GM18873 (cell line): ENCODE measurements around the gene CC2D2B.
"Not testable (repeated sequence)": the region's sequence is repeated elsewhere in the genome, so short reads cannot be mapped to it uniquely, and the experiment has no call there.

Source experiments
- ATAC-seq: cut with Tn5 transposase; IDR thresholded peaks from one replicate; pipeline ENCODE4 v1.9.1; 2021; ENCODE audit warnings: mild to moderate bottlenecking, moderate library complexity, moderate number of reproducible peaks; ENCODE audit not compliant: unreplicated experiment, low FRiP score

CC2D2B gene, protein sequence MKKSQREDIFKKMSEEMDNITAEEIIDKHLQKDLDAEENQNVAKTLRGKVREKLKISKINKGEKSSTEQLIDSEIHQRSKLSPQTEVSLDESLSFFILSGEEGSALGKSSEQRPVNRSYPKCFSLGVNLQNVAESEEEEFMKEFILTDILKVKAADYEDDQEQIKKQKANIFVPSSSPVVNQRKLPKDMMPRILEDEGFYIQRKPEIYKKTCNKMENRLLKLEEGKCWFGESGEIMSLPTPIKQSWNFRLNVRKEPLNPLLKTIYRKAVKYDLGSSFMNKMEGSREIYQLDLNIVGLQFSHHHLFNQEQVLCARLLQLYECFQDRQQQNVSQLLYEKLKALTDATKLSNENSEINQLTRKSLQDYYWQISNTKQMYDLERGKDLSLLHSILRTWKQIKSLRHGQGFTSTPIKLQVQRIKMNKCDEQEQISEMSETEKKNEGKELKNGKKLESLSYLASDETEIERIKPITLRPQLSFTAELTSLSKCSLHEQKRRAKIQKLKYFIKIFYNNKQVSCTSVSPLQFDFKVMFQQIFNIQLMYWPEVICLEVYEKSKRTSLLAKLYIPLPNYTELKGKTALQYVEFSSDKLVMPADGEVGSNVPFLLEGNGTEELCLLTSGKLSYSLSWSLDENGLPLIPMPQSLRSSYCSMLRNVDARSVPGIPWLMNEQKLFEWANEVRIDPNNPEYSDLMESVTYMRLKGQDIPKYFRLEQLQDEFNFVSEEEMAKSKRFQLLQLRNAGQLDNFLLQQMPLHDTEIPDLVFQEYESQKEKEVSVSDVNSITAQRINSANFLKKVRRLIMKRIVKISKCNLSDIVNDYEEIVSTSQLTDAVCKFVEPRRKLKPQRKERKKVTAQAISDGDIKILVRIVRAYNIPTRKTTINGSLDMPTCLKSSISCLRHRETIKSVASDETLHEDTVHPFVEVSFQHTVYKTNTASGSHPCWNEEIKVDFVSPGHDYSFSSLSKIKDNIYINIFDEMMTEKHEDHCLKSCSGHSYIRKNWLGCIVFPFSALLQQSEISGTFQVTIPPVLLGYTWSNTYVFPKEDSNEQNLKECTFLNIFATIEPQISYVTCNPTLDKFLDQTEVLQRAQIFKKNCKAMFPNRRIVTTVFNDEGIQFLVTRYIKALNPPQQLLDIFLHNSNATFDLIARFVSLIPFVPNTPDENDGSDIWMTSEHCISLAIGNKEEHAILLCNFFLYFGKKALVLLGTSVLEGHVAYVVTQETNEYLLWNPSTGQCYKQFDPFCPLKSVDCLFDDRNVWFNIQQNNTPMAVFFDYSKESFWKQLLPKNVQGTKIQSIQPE (N-terminal part only)

DNA sequence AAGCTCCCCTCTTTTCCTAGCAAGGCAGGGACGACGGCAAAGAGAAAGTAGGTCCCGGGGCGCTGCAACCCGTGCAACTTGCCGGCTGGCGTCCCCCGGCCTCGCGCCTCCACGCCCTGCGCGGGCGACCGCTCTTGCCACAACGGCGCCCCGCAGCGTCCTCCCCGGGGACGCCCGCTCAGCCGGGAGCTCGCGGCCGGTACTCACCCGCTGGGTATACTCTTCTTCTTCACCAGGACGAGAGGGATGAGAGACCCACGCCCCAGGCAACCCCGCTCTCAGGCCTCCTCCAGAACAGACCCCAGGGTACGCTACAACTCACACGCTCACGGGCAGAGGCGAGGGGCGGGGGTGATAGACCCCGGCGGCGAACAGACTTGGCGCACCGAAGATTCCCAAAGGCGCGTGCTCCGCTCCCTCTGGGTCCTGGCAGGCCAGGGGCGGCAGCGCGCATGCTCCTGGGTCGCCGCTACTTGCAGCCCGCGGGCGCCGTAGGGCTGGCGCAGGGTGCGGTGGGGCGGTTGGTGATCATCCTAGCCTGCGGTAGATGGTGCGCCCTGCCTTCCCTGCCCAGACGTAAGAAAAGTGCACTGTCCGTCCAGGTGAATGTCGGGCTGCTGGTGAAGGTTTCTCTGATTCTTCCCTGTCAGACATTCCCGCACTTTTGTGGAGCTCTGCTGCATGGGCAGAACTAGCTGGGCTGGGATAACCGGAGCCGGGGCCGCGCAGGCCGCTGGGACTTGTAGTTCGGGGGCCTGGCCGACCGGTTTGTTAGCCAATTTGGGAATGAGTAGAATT lies at the start of gene CC2D2B:
Gene CC2D2B (plus strand): TSS at position 520 of the 798 bp plus-strand sequence. CDS start 3,349 bp downstream, outside the sequence.
- ATAC-seq, result peak; percentile 70

DNA sequence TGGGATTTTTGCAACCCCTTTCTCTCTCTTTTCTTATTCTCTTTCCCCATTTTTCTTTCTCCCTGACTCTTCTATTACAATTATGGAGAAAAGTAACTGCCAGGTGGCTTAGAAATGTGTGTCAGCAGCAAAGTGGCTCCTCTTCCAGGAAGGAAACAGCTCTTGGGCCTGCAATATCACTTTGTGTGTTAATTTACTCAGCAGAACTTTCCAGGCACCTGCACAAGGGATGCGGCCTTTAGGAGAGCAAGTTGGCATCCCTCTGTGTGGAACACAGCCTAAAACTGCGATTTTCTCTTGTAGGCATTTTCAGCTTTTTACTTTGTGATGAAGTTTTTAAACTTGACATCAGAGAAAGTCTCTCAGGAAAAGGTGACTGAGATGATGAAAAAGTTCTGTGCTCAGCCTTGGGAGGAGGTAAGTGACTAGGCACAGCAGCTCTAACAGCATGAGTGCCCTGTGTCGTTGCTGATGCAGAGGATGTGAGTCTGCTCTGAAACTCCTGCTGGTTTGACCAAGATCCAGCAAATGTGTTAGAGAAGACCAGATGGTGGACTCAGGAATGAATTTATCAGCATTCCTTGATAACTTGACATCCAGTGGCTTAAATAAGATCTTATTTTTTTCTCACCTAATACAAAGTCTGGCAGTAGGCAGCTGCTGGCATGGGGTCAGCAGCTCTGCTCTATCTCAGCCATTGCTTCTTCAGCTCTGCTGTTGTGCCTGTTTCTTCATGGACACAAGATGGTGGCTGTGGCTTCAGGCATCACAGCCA lies 47.4 kb upstream of the CC2D2B start:
- ATAC-seq, result no peak

DNA sequence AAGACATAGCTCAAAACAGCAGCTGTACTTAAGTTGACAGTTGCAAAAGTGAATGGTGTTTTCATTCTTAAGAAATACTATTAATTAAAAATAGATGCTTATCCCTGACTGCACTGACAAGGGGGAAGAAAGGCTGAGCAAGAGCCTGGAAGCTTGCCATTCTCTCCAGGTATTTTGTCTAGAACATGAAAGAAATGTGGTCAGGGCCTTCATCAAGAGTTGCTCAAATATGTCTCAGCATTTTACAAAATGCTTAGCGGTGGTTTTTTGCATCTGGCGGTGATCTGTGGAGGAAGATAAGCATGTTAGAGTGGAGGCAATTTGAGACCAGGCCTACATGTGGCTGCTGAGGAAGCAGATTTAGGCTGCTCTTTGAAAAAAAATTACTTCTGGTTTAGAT lies 46.4 kb upstream of the CC2D2B start:
- ATAC-seq, result no peak

DNA sequence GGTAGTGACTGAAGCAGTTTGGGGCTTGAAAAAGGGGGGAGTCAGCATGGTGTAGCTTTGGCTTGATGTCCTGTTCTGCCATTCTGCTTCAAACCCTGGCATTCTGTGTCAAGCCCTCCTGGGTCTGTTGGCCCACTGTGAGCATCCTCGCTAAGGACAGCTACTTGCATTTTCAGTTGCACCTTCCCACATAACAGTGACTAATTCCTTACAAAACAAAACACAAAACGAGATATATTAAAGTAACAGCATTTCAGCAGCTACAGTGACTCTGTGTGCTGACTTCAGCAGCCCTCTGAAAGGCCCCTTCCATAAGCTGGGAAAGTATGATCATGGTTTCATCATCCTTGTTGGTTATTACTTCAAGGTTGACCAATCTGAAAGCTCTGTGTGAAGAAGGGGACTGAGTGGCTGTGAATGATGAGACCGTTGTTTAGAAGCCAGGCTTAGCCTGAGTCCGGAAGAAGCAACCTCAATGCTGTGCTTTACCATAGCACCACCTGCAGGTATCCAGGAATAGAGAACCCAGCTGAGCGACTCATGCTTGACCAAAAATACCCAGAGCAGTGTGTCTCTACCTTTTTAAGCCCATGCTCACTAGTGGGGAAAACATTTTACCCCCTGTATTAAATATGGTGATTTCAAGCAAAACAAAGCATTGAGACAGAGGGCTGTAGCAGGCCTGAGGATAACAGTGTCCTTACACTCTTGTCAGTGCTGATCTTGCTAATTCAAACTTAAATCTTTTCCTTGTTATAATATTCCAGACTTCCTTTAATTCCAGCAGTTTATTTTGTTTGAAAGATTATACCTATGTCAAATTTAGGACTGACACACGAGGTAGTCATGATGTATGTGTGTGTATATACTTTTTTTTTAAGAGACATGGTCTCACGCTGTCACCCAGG lies 42.6 kb upstream of the CC2D2B start:
- ATAC-seq, result peak; percentile 77

DNA sequence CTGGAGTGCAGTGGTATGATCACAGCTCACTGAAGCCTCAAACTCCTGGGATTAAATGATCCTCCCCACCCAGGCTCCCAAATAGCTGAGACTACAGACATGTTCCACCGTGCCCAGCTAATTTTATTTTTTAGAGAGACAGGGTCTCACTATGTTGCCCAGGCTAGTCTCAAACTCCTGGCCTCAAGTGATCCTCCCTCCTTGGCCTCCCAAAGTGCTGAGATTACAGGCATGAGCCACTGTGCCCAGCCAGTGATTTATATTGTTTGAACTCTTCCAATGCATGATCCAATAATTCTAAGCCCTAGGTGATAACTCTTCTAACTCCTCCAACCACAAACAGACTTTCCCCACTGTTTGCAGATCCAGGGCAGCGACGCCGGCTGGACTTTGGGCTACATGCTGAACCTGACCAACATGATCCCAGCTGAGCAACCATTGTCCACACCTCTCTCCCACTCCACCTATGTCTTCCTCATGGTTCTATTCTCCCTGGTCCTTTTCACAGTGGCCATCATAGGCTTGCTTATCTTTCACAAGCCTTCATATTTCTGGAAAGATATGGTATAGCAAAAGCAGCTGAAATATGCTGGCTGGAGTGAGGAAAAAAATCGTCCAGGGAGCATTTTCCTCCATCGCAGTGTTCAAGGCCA lies 41.8 kb upstream of the CC2D2B start:
- no peak for ATAC-seq

DNA sequence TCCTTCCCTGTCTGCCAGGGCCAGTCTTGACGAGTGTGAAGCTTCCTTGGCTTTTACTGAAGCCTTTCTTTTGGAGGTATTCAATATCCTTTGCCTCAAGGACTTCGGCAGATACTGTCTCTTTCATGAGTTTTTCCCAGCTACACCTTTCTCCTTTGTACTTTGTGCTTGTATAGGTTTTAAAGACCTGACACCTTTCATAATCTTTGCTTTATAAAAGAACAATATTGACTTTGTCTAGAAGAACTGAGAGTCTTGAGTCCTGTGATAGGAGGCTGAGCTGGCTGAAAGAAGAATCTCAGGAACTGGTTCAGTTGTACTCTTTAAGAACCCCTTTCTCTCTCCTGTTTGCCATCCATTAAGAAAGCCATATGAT lies 41.3 kb upstream of the CC2D2B start:
- no peak for ATAC-seq

DNA sequence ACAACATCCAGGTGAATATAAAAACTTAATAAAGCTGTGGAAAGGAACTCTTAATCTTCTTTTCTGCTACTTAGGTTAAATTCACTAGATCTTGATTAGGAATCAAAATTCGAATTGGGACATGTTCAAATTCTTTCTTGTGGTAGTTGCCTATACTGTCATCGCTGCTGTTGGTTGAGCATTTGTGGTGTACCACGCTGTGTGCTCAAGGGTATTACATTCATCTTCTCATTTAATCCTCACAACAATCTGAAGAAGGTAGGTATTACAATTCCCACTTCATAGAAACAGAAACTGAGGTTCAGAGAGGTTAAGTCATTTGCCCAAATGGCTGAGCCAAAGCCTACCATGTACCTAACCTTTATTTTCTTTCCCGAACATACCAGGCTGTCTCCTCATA lies 39.9 kb upstream of the CC2D2B start:
- no peak for ATAC-seq

DNA sequence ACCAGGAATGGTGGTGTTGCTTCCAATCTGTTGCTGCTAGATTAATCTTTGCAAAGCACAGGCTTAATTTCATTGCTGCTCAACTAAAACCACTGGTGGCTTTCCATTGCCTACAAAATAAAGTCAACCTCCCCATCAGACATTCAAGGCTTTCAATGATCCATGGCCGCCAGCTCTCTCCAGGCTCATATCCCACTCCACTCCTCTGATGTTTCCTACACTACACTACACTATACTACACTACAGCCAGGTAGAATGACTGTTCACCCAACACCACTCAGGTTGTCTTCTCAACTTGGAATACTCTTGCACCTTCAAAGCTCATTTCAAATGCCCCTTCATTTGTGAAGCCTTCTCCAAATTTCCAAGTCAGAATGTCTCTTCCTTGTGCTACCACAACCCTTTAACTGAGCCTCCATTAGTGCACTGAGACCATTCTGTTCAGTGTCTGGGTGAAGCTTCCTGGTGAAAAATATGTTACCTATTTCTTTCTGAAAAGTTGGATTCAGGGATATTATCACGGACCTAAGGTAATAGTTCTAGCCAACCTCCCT lies 35.5 kb upstream of the CC2D2B start:
- no peak for ATAC-seq

DNA sequence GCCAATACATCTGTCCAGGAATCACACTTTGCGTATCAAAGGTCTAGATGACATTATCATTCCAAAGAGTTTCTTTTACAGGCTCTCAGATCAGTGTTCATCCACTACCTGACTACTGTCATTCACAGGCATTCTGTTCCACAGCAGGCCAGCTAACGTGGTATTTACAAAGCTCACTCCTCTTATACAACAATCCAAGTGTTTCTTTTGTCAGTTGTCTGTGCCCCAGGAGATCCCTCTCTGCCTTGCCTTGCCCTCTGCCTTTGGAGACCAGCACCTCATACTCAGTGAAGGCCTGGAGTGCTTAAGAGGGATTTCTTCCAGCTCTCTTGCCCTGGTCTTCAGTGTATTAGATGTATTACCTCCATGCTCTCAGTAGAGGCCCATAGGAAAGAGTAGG lies 34.6 kb upstream of the CC2D2B start:
- no peak for ATAC-seq

DNA sequence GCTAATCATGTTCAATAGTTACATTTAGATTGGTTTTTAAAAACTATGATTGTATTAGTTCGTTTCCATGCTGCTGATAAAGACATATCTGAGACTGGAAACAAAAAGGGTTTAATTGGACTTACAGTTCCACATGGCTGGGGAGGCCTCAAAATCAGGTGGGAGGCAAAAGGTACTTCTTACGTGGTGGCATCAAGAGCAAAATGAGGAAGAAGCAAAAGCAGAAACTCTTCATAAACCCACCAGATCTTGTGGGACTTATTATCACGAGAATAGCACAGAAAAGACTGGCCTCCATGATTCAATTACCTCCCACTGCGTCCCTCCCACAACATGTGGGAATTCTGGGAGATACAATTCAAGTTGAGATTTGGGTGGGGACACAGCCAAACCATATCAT lies 34.1 kb upstream of the CC2D2B start:
- no peak for ATAC-seq

DNA sequence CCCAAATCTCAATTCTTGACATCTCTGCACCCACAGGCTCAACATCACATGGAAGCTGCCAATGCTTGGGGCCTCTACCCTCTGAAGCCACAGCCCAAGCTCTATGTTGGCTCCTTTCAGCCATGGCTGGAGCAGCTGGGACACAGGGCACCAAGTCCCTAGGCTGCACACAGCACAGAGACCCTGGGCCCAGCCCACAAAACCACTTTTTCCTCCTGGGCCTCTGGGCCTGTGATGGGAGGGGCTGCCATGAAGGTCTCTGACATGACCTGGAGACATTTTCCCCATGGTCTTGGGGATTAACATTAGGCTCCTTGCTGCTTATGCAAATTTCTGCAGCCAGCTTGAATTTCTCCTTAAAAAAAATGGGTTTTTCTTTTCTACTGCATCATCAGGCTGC lies 33.0 kb upstream of the CC2D2B start:
- not testable (repeated sequence) for ATAC-seq

DNA sequence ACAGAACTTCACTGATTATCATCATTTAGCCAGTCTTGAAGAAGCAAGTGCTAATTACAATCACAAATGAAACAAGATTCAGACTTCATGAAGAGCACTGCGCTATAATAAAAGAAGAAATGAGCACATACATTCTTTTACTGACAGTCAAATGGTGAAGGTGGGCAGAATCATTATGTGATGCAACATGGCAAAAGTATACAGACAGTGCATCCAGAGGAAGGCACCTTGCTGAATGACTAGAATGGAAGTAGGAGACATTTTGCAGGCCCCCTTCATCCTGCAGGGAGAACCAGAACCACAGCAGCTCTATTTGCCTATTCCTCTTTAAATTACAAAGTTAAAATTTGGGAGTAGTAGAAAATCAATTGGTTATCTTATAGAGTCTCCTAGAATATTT lies 31.0 kb upstream of the CC2D2B start:
- no peak for ATAC-seq

DNA sequence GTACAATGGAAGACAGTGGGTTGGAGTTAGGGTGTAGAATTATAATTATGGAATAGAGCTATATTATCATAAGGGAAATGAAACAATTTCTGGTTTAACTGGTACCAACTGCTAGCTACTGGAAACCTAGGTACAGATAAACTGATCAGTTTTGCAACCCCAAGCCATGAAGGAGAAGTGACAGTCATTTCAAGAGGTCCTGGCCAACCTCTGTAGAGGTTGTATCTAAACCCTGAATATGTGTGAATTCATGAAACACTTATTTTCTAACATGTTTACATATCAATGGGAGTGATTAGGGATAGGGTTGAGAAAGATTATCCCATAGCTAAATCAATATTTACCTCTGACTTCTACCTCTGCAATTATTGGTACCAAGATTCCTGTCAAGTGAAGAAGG lies 29.9 kb upstream of the CC2D2B start:
- ATAC-seq, result no peak

DNA sequence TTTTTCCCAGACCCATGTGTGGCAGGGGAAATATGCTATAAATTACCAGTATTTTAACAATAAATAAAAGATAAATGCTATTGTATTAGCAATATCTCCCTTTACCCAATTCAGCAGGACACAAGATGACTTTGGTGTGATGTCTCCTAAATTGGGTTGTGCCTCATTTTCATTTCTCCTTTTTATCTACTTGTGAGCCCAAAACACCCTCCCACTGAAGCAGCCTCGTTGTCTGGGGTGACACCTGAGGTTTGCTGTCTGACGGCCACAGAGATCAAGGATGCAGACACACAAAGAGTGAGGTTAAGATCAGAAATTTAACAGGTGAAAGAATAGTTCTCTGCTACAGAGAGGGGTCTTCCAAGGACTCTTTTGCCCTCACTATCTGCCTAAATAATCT lies 27.1 kb upstream of the CC2D2B start:
- no peak for ATAC-seq

DNA sequence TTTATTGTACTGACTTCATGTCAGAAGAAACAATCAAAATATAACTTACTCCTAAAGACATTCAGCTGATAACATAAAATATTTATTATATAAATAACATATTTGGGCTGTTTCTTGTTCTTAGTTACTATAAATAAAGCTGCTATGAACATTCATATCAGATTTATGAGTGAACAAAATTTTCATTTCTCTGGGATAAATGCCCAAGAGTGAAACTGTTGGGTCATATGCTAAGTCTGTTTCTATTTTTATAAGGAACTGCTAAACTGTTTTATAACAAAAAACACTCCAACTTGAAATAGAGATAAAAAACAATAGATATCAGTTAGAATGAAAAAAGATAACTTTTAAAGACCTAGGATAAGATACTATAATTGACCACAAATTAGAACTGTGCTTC lies 26.5 kb upstream of the CC2D2B start:
- no peak for ATAC-seq

DNA sequence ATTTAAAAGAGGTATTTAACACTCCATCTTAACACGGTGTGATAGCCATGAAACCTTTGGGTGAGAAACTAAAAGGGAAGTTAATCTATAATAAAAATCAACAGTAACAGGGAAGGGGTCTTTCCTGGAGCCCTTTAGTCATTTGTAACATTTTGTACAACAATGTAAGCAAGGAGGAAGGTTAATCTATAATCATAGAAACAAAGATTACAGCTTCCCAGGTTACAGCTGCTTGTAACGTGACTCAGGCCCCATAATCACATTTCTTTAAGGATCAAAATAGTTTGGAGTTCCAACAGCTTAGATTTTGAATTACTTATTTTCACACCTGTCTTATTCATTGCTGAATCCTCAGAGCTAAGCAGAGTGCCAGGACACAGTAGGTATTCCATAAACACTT lies 17.9 kb upstream of the CC2D2B start:
- ATAC-seq, result no peak

DNA sequence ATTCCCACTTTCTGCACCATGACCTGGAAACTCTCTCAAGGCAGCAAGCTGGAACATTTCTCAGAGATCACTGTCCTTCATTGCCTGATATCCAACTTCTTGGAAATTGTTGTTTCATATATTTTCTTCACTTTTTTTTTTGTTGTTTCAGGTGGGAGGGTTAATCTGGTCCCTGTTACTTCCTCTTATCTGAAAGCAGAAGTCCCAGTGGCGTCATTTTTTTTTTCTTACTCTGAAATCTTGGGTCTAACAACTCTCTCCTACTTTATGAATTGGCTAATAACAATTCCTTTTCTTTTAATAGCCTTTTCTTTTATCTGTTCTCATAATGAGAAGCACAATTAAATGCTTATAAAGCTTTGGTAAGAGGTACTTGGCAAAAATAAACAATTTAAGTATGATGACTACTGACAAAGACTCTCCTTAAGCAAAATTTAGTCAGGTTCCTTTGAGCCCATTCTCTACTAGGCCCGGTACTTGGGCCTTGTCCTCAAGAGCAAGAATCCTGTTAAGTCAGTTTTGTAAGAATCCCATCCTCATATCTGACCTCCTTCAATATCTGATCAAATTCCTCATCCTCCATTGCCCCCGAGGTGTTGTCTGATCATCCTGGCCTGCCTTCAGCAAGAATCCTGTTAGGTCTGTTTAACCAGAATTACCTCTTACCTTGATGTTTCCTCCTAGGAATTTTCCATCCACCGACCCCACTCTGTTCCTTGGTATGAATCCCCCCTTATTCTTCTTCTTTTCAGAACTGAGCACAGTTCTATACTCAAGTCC lies 11.5 kb upstream of the CC2D2B start:
- ATAC-seq, result no peak
